HG03060 (cell line): Measurements from ENCODE around the gene LRP2.
"Not testable (repeated sequence)": the region's sequence is repeated elsewhere in the genome, so short reads cannot be mapped to it uniquely, and the experiment has no call there.

Experiments used
- ATAC-seq: cut with Tn5 transposase; IDR thresholded peaks from one replicate; pipeline ENCODE4 v1.9.1; 2021; ENCODE audit warnings: low read depth, moderate number of reproducible peaks; ENCODE audit not compliant: unreplicated experiment

Gene LRP2

GRCh38 chr2:169303579-169304305 lies 58.6 kb downstream of the LRP2 start:
- ATAC-seq = no peak

DNA sequence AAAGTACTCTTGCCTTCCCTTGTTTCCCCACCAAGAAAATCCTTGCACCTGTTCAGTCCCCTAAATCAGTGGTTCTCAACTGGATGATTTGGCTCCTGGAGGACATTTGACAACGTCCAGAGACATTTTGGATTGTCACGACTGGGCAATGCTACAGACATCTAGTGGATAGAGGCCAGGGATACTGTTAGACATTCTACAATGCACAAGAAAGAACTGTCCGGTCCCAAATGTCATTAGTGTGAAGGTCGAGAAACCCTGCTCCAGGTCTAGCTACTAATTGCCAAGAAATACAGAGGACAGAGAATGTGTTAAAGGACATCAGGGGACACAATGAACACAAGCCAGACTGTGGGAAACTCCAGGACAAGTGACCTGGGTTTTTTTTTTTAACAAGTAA lies 60.0 kb downstream of the LRP2 start:
- no peak for ATAC-seq

DNA sequence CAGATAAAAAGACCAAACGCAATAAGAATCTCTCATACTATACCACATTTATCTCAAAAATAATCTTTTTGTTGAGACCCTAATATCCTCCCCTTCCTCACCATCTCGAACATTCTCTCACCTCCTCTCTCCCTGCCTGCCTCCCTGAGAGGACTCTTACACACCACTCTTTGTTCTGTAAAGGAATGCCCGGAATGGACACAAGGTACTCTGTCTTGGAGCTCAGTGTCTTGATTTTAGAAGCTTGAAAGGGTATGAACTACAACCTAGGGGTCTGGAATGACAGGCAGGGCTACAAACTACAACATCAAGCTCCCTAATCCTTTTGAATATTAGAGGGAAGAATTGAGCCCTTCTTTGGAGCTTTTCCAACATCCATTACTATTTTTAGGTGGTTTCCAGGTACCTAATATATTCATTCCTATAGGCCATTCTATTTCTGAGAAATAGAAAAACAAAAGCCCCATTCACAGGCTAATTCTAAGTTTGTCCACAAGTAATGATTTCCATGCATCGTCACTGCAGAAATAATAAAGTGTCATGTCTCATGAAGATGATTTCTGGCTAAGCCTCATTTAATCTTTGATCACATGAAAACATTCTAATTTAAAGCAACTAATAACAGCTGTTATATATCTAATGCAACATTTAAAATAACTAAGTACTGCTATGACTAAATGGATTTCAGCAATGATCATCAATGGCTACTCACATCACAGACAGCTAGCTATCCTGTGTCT lies 60.6 kb downstream of the LRP2 start:
- ATAC-seq = no peak

GRCh38 chr2:169300636-169301530 lies 61.5 kb downstream of the LRP2 start:
- no peak for ATAC-seq

DNA sequence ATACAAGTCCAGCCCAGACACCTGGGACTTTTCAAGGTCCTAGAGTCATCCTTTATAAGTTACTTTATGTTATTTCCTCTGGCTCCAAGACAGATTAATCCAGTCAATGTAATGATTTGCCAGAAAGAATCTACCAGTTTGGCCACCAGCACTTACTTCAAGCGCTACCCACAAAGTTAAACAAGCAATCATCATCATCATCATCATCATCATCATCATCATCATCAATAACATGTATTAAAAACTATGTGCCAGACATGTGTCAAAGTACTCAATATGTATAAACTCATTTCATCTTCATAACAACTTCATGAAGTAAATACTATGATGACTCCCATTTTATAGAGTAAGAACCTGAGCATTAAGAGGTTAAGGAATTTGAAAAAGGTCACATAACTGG lies 64.3 kb downstream of the LRP2 start:
- no peak for ATAC-seq

- ATAC-seq = no peak
Measured at GRCh38 chr2:169294001-169294675, 68.2 kb downstream of the LRP2 start.

GRCh38 chr2:169291517-169291916 lies 70.8 kb downstream of the LRP2 start:
- ATAC-seq = no peak

- ATAC-seq = no peak
Measured at GRCh38 chr2:169290433-169290832, 71.9 kb downstream of the LRP2 start.

- no peak for ATAC-seq
Measured at GRCh38 chr2:169287666-169288065, 74.7 kb downstream of the LRP2 start.

- ATAC-seq = no peak
Measured at GRCh38 chr2:169286624-169287231, 75.6 kb downstream of the LRP2 start.

GRCh38 chr2:169285531-169286235 lies 76.7 kb downstream of the LRP2 start:
- ATAC-seq = no peak

DNA sequence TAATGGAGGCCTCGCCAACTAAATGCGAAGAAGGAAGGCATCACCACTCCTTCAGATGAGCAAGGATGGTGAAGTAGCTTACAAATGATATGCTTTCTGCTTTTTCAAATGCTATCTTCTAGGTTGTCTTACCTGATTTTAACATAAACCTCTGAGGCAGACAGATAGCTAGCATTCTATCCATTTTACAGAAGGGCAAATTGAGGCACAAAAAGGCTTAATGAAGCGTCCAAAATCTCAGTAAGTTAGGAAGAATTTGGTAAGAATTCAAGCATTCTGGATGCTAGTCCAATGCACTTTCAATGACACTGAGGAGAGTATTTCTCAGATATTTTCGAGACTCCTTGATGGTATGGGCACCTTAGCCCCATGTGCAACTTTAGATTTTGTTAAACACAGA lies 81.8 kb downstream of the LRP2 start:
- no peak for ATAC-seq

DNA sequence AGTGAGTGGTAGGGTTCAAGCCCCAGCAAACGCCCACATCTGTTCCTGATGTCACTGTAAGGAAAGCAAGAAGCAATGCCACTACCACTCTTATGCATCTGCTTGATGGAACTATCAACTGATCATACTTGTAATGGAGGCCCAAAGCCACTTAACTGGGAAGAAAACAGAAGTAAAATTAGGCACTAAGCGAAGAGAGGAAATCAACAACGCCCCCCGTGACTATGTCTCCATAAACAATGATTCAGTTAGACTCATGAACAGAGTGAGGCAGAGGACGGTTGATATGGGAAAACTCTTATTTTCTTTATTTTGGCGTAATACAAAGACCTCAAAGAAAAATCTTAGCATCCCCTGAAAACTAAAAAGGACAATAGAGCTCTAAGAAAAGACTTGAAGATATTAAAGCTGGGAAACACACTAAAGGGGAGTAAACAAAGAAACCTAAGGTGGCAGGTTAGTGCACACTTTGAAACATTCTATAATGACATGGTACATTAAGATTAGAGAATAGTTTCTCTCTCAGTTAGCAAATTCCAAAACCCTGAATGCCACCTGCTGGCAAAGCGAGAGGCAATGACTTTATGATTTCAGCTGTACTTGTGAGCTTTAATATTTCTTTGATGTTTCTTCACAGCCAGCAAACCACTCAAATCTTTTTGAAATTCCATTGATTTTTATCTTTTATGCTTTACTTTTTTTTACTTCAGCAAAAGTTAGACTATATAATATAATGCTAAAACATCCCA lies 86.5 kb downstream of the LRP2 start:
- ATAC-seq = no peak

- no peak for ATAC-seq
Measured at GRCh38 chr2:169272010-169272409, 90.3 kb downstream of the LRP2 start.

DNA sequence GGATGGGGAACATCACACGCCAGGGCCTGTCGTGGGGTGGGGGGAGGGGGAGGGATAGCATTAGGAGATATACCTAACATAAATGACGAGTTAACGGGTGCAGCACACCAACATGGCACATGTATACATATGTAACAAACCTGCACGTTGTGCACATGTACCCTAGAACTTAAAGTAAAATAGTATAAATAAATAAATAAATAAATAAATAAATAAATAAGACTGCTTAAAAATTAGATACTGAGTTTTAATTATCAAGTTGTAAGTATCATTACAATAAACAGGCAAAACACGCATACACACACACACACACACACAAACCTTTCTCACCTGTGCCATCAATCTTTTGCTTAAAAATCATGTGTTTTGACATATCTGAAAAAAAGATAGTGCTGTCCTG lies 91.8 kb downstream of the LRP2 start:
- not testable (repeated sequence) for ATAC-seq

GRCh38 chr2:169265591-169265990 lies 96.7 kb downstream of the LRP2 start:
- no peak for ATAC-seq

DNA sequence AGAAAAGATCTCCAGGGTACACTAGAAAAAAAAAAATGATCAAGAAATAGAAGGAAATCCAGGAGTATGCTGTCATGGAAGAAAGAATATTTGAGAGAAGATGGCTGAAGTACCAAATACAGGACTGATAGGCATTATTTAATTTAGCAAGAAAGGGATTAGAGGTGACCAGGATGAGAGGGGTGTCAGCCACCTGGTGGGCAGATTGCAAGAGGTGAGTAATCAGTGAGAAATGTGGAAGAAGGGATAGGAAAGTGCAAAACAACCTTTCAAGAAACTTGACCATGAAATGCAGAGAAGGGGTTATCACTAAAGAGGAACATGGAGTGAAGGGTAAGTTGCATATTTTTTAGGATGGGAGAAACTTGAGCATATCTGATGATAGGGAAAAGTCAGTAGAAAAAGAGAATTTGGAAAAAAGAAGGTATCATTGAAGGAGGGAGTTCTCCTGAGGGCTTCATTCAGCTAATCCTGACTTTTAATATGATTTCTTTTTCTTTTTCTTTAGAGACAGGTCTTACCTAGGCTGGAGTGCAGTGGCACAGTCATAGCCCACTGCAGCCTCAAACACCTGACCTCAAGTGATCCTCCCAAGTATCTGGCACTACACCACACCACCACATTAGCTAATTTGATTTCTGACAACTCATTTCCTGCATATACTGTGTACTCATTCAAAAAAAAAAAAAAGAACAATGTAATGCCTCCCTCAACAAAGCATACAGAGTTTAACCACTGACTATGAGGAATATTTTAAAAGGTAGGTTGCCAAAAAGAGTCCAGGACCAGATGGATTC lies 101.3 kb downstream of the LRP2 start:
- ATAC-seq = no peak

GRCh38 chr2:169260246-169260645 lies 102.1 kb downstream of the LRP2 start:
- ATAC-seq = no peak
